HG03139 (cell line): ENCODE results near the gene CLASP1.
"Not testable (repeated sequence)": the region's sequence is repeated elsewhere in the genome, so short reads cannot be mapped to it uniquely, and the experiment has no call there.

ENCODE experiments used
- ATAC-seq: cut with Tn5 transposase; IDR thresholded peaks from one replicate; pipeline ENCODE4 v1.9.1; 2021; ENCODE audit not compliant: unreplicated experiment

Gene CLASP1

DNA sequence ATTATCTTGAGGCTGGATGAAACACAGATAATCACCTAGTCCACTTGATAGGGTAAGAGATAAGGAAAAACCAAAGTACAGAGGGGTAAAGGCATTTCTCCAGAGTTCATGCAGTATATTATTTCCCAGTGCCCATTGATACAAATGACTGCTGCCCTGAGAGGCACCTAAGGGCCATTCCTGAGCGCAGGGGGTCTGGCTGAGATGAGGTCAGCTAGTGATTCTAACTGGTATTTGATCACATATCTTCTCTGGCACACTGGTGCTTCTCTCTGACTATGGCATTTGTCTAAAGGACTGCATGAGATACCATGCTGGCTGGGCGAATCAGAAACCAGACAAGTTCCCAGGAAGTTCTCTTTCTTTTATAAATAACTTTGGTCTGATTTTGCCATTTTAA is 291.0 kb downstream of the CLASP1 start:
- no peak for ATAC-seq

DNA sequence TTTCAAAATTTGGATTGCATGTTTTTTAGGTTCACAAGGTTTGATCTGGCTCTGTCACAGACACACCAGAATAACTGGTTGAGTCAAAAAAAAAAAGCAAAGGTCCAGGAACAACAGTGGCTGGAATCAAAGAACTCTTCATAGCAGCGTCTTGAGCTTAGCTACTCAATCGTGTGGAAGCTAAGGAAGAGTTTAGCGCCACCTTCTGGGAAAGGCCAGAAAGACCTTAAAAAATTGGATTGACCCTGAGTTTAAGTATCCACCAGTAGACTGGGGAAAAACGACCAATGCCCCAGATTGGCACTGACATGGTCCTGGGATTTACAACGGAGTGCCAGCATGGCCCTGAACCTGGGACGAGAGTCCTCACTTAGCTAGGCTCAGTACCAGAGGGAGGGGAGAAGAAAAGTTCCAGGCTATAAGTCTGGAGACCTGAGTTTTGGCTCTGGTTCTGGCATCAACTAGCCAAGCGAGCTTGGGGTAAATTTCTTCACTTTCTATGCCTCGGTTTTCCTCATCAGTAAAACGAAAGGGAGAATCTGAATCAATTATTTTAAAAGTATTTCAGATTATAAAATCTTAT is 293.1 kb downstream of the CLASP1 start:
- no peak for ATAC-seq

DNA sequence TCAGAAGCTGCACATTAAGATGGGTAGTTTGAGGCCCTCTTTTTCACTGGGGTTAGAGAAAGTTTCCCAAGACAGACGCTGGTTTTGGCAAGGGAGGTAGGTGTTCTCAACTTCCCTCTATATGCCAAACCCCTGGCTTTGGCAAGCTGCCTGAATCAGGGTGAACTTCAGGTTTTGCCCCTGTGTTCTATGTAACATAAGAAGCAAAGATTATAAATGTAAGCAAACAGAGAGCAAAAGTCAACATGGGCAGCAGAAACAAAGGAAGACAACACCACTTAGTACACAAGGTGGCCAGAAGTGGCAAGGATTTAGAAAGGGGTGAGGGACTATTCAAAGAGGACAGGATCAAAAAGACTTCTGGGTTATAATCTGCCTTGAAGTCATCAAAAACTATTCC is 293.8 kb downstream of the CLASP1 start:
- no peak for ATAC-seq

DNA sequence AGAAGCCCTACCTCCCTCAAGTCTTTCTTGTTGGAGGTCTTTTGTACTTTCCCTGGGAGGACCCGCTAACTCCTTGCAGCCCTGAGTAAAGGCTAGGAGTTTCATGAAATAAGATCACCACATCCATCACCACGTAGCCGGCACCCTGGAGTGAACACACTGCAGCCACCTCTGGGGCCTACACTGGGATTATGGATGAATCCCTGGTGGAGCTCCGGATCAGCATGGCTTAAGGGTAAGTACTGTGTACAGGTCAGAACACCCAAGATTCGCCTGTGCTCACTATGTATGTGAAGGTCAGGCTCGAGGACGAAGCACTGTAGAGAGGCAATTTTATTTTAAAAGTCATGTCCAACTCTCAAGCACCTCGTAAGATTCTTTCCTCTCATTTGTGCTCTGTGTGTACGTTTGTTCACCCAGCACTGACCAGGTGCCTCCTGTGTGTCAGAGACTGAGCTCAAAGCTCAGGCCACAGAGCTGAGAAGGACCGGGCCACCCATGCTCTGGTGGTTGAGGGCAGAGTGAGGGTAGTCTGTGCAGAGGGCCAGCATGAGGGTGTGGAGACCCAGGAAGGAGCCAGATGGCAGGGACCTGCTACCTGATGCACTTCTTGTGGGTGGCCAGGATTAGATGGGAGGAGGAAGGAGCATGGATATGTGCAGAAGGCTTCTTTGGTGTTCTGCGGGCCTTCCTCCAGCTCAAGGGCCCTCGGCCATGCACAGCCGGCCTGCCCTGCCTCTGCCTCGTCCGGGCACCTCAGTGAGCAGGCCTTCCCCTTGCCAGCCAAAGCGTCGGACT is 297.5 kb downstream of the CLASP1 start:
- ATAC-seq, result no peak

DNA sequence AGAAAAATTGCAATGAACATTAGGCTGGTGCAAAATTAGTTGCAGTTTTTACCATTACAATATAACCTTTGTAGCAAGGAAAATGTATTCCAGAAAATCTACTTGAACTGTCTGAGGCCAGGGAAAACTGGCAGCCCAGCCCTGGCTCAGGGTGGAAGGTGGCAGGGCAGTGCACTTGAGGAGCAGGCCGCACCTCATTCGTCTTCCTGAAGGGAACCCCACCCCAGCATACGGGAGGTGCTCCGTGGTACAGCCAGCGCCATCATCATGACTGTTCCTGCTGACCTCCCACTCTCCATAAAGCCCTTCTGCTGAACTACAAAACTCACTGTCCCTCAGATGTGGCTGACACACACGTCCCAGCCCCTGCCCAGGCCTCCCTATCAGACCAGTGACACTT is 298.4 kb downstream of the CLASP1 start:
- ATAC-seq, result no peak

DNA sequence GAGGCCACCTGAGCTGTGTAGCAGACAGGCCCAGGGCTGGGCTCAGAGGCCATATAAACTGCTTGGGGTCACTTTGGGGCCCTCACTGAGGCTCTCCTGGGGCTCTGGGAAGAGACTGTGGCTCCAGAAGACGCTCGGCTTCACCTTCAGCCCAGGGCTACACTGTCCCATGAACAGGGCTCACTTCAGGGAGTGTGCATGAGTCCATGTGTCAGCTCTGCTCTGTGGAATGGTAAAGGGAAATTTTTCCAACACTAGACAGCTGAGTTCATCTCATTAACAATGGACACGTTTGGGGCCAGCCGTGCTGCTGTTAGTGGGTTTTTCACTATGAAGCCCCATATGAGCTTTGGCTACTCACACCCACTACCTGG is 298.9 kb downstream of the CLASP1 start:
- ATAC-seq, result no peak

DNA sequence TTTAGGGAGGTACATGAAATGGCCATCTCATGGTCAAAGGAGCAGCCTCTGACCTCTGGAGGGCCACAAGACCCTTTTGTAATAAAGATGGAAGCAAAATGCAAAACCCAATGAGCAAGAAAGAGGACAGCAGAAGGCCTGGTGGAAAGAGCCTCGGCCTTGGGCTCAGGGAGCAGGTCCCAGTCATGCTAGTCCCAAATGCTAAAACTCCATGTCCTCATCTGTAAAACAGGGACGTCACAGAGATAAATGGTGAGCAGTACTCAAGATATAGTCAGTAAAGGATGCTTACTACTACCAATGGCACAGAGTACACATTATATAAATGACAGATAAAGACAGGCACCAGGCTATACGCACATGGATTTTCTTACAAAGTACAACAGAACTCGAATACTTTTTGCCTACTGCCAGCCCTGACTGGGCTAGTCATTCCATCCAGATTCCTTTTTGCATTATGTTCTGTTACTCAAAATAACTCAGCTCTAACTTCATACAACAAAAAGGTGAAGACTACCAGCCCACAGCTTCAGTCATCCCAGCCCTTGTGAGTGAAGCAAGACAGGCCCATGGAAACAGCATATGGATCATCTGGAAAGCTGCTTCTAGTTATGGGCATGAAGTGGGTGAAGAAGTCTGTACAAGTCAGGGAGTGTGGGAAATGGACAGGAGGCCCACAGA is 299.4 kb downstream of the CLASP1 start:
- ATAC-seq, result no peak

DNA sequence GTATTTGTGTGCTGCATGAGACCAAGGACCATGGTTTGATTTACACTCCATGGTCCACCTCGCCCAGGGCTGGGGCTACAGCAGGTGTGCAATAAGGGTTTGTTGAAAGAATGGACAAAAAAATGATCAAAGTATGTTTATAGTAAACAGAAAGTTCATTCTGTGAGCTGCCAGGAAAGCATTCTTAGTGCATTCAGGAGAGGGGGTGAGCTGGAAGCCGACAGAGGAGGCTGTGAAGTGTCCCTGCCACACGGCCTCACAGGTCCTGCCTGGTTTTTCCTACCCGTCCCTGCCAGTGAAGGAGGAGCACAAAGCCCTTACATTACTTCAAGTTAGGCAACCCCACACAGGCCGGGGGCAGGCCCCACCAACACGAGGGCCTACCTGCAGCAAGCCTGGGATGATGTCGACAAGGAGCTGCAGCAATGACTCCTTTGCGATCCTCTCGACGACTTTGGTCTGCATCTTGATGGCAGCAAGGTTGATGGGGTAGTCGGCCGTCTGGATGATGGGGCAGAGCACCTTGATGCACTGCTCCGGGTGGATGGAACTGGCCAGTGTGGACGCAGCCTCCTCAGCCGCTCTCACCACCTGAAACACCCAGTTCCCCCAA is 301.0 kb downstream of the CLASP1 start:
- no peak for ATAC-seq

DNA sequence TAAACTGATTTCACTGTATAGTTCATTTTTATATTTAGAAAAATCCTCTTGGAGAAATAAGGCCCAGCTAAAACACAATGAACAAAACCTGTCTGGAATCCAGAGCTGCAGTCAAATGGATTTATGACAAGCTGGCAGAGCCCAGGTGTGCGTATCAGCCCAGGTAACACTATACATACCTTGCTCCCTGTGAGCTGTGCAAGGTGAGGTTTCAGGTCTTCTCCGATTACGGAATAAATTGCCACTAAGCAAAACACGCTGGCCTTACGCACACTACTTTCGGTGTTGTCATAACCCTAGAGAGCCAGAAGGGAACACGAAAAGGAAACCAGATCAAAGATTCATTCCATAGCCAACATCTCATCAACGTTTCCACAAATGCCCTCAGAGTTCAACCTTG is 302.4 kb downstream of the CLASP1 start:
- ATAC-seq, result no peak

DNA sequence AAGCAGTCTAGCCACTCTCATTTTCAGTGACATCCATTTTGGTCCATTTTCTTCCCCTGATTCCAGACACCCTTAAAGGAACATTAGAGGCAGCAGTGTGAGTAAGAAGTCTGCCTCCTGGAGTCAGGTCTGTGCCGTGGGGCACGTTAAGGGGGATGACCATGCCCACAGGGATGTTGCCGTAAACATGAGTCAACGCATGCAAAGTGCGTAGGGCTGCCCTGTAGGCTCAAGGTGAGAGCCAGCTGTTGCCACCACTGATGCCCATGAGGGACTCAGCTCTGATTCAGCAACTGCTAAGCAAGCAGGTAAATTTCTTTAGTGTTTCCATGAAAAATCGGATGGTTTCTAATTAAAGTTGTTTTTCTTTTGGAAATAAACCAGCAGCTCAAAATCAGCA is 302.9 kb downstream of the CLASP1 start:
- ATAC-seq, result no peak

DNA sequence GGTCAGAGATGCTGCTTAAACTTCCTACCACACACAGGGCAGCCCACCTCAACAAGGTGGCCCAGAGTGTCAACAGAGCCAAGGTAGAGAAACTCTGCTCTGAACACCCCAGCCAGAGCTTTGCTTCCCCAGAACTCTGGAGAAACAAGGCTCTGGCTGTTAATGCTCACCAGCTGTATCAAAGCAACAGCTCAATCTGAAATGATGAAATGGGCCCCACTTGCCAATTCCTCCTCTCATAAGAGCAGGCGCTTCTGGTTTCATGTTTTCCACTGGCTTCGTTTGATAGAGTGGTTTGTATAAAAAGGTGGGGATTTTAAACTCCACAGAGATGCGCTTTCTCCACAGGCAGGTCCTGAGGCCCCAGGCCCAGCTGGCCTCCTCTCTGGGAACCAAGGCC is 303.4 kb downstream of the CLASP1 start:
- ATAC-seq, result no peak

DNA sequence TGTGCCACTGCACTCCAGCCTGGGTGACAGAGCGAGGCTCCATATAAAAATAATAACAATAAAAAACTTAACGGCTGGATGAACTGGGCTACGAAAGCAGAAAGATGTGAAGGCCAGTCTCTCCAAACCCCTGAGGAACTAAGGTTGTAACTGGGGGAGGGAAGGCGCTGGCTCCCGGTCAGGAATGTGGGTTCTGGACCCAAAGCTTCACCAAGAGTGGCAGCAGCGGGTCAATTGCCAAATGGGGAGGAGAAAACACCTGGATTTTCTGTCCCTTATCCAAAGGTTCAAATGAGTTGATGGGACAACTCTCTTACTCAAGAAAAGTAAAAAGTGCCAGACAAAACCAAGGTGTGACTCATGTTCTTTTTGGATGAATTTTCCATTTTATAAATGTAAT is 304.2 kb downstream of the CLASP1 start:
- ATAC-seq, result no peak

DNA sequence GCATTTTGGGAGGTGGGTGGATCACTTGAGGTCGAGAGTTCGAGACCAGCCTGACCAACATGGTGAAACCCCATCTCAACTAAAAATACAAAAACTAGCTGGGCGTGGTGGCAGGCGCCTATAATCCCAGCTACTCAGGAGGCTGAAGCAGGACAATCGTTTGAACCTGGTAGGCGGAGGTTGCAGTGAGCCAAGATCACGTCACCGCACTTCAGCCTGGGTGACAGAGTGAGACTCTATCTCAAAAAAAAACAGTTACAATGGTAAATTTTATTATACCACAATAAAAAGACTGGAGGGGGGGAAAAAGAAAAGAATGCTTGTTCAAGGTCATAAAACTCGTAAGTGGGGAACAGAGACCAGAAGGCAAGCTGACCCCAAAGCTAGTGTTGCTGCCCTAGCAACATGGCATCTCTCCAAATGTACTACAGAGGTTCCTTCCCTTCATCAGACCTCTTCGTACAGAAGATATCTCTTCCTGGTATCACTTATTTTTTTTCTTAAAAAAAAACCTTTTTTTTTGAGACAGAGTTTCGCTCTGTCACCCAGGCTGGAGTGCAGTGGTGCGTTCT is 305.3 kb downstream of the CLASP1 start:
- ATAC-seq, result not testable (repeated sequence)

DNA sequence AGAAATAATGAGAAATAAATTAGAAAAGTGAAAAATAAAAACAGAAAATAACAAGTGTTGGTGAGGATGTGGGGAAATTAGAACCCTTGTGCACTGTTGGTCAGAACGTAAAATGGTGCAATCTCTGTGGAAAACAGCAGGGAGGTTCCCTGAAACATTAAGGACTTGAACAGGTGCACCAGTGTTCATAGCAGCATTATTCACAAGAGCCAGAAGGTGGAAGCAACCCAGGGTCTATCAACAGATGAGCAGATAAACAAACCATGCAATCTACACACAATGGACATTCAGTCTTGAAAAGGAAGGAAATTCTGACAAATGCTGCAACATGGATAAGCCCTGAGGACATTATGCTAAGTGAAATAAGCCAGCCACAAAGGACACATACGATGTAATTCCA is 306.1 kb downstream of the CLASP1 start:
- ATAC-seq, result no peak

DNA sequence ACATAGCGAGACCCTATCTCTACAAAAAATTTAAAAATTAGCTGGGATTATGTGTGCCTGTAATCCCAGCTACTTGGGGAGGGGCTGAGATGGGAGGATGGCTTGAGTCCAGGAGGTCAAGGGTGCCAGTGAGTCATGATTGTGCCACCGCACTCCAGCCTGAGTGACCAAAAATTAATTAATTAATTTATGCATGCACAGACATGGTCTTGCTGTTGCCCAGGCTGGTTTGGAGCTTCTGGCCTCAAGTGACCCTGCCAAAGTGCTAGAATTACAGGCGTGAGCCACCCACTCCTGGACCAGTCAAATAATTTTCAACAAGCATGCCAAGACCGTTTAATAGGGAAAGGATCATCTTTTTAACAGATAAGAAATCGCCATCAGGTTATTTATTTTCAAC is 306.5 kb downstream of the CLASP1 start:
- no peak for ATAC-seq

DNA sequence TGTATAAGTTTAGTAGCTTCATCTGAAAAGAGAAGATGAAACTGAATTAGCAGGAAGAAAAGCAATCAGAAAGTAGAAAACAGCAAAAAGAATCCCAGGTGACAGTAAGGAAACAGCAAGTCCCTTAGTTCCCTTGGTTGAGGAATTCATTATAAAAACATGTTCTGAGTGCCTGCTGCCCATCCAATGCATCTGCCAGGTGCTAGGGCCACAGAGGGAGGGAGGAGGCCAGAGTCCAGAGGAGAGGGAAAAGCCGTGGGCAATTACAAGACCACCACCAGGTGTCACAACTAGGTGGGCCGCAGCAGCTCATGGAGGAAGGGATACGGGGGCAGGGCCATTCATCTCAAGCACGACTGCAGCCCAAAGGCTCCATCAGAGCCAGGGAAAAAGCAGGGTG is 308.3 kb downstream of the CLASP1 start:
- ATAC-seq, result no peak

DNA sequence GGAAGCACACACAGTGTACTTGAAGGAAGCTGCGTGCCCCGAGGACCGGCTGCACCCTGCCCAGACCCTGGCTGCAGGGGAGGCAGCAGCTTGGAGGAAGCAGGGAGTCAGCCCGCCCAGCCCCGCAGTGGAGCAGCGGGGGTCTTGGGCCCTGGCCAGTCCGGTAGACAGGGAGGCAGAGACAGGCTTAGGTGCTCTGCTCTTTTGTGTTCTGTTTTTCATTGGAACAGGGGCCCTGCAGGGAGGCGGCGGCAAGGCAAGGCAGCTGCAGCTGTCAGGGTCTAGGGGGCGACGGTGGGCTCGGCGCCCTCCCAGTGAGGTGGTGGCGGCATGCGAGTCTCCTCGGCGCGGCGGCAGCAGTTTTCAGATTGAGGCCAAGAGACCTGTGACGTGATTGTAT is 311.0 kb downstream of the CLASP1 start:
- ATAC-seq, result no peak

DNA sequence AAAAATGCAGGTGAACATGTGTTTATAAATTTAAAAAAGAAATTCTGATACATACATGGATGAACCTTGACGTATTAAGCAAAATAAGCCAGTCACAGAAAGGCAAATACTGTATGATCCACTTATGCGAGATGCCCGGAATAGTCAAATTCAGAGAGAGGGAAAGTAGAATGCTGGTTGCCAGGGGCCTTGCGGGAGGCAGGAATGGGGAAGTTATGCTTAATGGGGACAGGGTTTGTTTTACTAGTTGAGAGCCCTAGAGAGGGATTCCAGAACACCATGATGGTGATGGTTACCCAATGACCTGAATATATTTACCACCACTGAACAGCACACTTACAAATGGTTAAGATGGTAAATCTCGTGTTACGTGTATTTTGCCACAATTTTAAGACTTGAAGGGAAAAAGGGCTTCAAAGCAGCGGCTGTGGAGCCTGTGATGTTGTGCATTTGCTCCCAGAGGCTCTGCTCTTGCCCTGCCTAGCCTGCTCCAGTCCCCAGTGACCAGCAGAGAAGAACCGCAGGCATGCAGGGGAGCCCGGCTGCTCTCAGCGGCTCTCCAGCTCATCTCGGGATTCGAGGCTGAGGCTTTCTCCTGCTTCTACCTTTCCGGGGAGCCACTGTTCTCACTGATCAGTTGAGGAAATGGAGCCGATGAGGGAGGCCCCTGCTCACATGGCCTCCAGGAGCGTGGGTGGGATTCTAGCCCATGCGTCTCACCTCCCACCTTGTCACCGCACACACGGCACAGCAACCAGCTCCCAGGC is 312.6 kb downstream of the CLASP1 start:
- ATAC-seq, result no peak

DNA sequence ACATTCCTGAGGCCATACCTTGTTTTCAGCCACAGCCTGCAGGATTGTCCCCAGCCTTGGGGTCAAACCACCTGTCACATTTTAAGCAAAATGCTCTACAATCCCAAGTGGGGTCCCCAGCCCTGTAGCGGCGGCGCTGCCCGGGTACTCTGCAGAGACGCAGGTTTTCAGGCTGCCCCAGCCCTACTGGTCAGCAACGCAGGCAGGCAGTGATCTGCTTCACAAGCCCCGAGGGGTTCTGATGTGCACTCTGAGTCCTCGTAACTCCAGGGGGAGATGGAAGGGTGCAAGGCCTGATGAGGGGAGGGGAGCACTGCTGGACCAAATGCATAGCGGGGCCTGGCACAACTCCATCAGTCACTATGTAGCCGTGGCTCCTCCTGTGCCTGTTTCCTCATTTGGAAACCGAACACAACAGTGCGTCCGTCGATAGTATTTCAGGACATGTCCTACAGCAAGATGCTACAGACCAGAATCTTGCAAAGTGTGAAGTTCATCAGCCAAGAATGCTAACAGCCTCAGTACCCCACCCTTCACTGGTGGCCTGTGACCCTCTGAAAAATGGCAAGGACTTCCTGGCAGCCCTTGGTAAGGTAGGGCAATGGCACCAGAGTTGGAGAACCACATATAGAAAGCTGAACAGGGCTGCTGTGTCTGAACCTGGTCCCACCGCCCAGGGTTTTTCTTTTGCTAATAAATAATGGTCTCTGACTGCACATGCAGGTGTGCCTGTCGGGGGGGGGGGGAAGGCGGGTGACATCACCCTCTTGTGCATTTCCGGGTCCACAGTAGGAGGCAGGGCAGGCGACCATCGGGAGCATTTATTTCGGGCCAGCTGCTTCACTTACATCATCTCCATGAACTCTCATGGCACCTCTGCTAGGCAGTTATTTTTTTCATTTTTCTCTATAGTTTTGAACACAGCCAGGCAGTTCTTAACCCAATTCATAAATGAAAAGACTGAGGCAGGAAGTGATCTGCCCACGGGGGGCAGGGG is 313.7 kb downstream of the CLASP1 start:
- ATAC-seq, result no peak
